Glutamatergic neuron (in vitro differentiated cells): ENCODE measurements around the gene PIK3R6. TPM values are rescaled to one million over a fixed set of nuclear protein-coding genes. Genes with fewer than 3 reads are reported as not detected.

Experiments
- DNase-seq: peaks from one replicate; pipeline ENCODE4 v3.0.0; 2022
- H3K27ac Mint-ChIP-seq: one replicate; pipeline ENCODE4 v1.8.0; 2020; ENCODE audit warnings: mild to moderate bottlenecking, mixed read lengths, inconsistent platforms; ENCODE audit not compliant: unreplicated experiment
- H3K27me3 Mint-ChIP-seq: one replicate; pipeline ENCODE4 v1.8.0; 2020; ENCODE audit warnings: mild to moderate bottlenecking, moderate library complexity, mixed read lengths, inconsistent platforms; ENCODE audit not compliant: unreplicated experiment
- H3K36me3 Mint-ChIP-seq: one replicate; pipeline ENCODE4 v1.8.0; 2020; ENCODE audit warnings: mild to moderate bottlenecking, mixed read lengths, inconsistent platforms; ENCODE audit not compliant: unreplicated experiment
- H3K4me1 Mint-ChIP-seq: one replicate; pipeline ENCODE4 v1.8.0; 2020; ENCODE audit warnings: mild to moderate bottlenecking, low read depth, mixed read lengths, inconsistent platforms; ENCODE audit not compliant: unreplicated experiment
- H3K4me3 Mint-ChIP-seq: one replicate; pipeline ENCODE4 v1.8.0; 2020; ENCODE audit warnings: mild to moderate bottlenecking, mixed read lengths, inconsistent platforms; ENCODE audit not compliant: unreplicated experiment
- H3K9me3 Mint-ChIP-seq: one replicate; pipeline ENCODE4 v1.8.0; 2020; ENCODE audit warnings: mild to moderate bottlenecking, moderate library complexity, mixed read lengths, inconsistent platforms; ENCODE audit not compliant: unreplicated experiment
- CTCF ChIP-seq: fragments of 200-600 bp; sonication (generic); IDR thresholded peaks from one replicate; pipeline ENCODE4 v1.5.0; 2021; ENCODE audit not compliant: partially characterized antibody, unreplicated experiment
- total RNA-seq: library from RNA; stranded (reverse); fragmentation: NEBNext Ultra II Directional; extraction: Animal tissue kit (Norgen Biotek cat#: 25700); gene quantifications from one replicate; pipeline ENCODE4 v1.2.1, GENCODE V29; 2021; ENCODE audit not compliant: unreplicated experiment

The PIK3R6 gene
- total RNA-seq, 1 donor from 2014 or later: not detected

- TF ChIP-seq CTCF: no peak
- Mint-ChIP-seq H3K27ac (no peak overlapping the region), H3K9me3 (no peaks in the 10 kb centered on the region), H3K4me3 (peak overlapping the region; percentile 52), H3K36me3 (no peaks in the 10 kb centered on the region), H3K27me3 (peaks cover 5% of the 10 kb centered on the region), H3K4me1 (no peaks in the 10 kb centered on the region)
- DNase-seq: no peak
These were observed 69.2 kb downstream of the PIK3R6 start for GRCh38 chr17:8798176-8798845.

GRCh38 chr17:8797621-8798175 lies 69.8 kb downstream of the PIK3R6 start:
- Mint-ChIP-seq H3K36me3 (no peaks in the 10 kb centered on the region), H3K9me3 (no peaks in the 10 kb centered on the region), H3K4me3 (no peak overlapping the region), H3K27me3 (peaks cover 5% of the 10 kb centered on the region), H3K4me1 (no peaks in the 10 kb centered on the region), H3K27ac (no peak overlapping the region)
- DNase-seq: no peak
- no peak for TF ChIP-seq CTCF

GRCh38 chr17:8794636-8795035 lies 72.8 kb downstream of the PIK3R6 start:
- H3K27me3 Mint-ChIP-seq: no peaks in the 10 kb centered on the region
- no peak overlapping the region for H3K27ac Mint-ChIP-seq
- no peaks in the 10 kb centered on the region for H3K4me1 Mint-ChIP-seq
- no peak overlapping the region for H3K4me3 Mint-ChIP-seq
- DNase-seq: no peak
- no peaks in the 10 kb centered on the region for H3K9me3 Mint-ChIP-seq
- TF ChIP-seq CTCF: no peak
- H3K36me3 Mint-ChIP-seq: no peaks in the 10 kb centered on the region

GRCh38 chr17:8793649-8794048 lies 73.8 kb downstream of the PIK3R6 start:
- no peak for DNase-seq
- H3K9me3 Mint-ChIP-seq: no peaks in the 10 kb centered on the region
- H3K4me1 Mint-ChIP-seq: no peaks in the 10 kb centered on the region
- no peaks in the 10 kb centered on the region for H3K27me3 Mint-ChIP-seq
- TF ChIP-seq CTCF: no peak
- no peak overlapping the region for H3K27ac Mint-ChIP-seq
- no peaks in the 10 kb centered on the region for H3K36me3 Mint-ChIP-seq
- H3K4me3 Mint-ChIP-seq: no peak overlapping the region

GRCh38 chr17:8792646-8793045 lies 74.8 kb downstream of the PIK3R6 start:
- no peak for DNase-seq
- H3K4me1 Mint-ChIP-seq: no peaks in the 10 kb centered on the region
- no peaks in the 10 kb centered on the region for H3K9me3 Mint-ChIP-seq
- H3K4me3 Mint-ChIP-seq: no peak overlapping the region
- TF ChIP-seq CTCF: no peak
- H3K27ac Mint-ChIP-seq: no peak overlapping the region
- no peaks in the 10 kb centered on the region for H3K36me3 Mint-ChIP-seq
- peaks cover 2% of the 10 kb centered on the region for H3K27me3 Mint-ChIP-seq
